Activated CD4-positive, CD25-positive, alpha-beta regulatory T cell treated with anti-CD3 and anti-CD28 coated beads, Interleukin-2, amount 50 U/mL, for 16 hours (primary cell): Measurements from ENCODE around the gene SLC1A4.

Experiments used
- DNase-seq: peaks from one replicate; pipeline ENCODE4 v3.0.0-alpha.2; 2020; ENCODE audit warnings: low read depth, low spot score

The SLC1A4 gene

GRCh38 chr2:65072181-65072970, 83.2 kb downstream of the SLC1A4 start:
- no peak for DNase-seq
